Measurements from ENCODE around the gene CD3E. TPM values are rescaled to one million over a fixed set of nuclear protein-coding genes. Genes with fewer than 3 reads are reported as not detected.

The CD3E gene
- total RNA-seq, 1 donor from 2014 or later = not detected

- H3K9me3 Mint-ChIP-seq = no peaks in the 10 kb centered on the region
- H3K27me3 Mint-ChIP-seq (ENCODE audit: low read depth) = peaks cover 53% of the 10 kb centered on the region
- no peaks in the 10 kb centered on the region for H3K36me3 Mint-ChIP-seq (ENCODE audit: low read depth)
- no peak for TF ChIP-seq CTCF (conservative IDR thresholded peaks at IDR 0.05)
- no peaks in the 10 kb centered on the region for H3K4me1 Mint-ChIP-seq
- H3K4me3 Mint-ChIP-seq = no peak overlapping the region
- no peak overlapping the region for H3K27ac Mint-ChIP-seq (ENCODE audit: unreplicated experiment)
- DNase-seq (ENCODE audit: low read depth, low spot score) = no peak
Measured at GRCh38 chr11:118283037-118283636, 21.4 kb upstream of the CD3E start.

GRCh38 chr11:118283756-118284350 lies 20.7 kb upstream of the CD3E start:
- H3K4me3 Mint-ChIP-seq = no peak overlapping the region
- H3K4me1 Mint-ChIP-seq = no peaks in the 10 kb centered on the region
- no peaks in the 10 kb centered on the region for H3K36me3 Mint-ChIP-seq (ENCODE audit: low read depth)

GRCh38 chr11:118286545-118286944 lies 18.0 kb upstream of the CD3E start:
- Mint-ChIP-seq H3K4me1 (no peaks in the 10 kb centered on the region), H3K4me3 (no peak overlapping the region), H3K27me3 (ENCODE audit: low read depth) (peaks cover 57% of the 10 kb centered on the region), H3K27ac (ENCODE audit: unreplicated experiment) (no peak overlapping the region), H3K9me3 (peaks cover 4% of the 10 kb centered on the region), H3K36me3 (ENCODE audit: low read depth) (peaks cover 2% of the 10 kb centered on the region)
- no peak for DNase-seq (ENCODE audit: low read depth, low spot score)
- no peak for TF ChIP-seq CTCF (conservative IDR thresholded peaks at IDR 0.05)

More at GRCh38 chr11:118283756-118284350, 20.7 kb upstream of the CD3E start:
- no peak for DNase-seq (ENCODE audit: low read depth, low spot score)
- Mint-ChIP-seq H3K9me3 (no peaks in the 10 kb centered on the region), H3K27me3 (ENCODE audit: low read depth) (peaks cover 50% of the 10 kb centered on the region), H3K27ac (ENCODE audit: unreplicated experiment) (no peak overlapping the region)
- TF ChIP-seq CTCF (conservative IDR thresholded peaks at IDR 0.05) = no peak

- Mint-ChIP-seq H3K36me3 (ENCODE audit: low read depth) (peaks cover 2% of the 10 kb centered on the region), H3K27me3 (ENCODE audit: low read depth) (peaks cover 60% of the 10 kb centered on the region), H3K4me3 (no peak overlapping the region), H3K4me1 (no peaks in the 10 kb centered on the region), H3K27ac (ENCODE audit: unreplicated experiment) (no peak overlapping the region), H3K9me3 (peaks cover 4% of the 10 kb centered on the region)
- TF ChIP-seq CTCF (conservative IDR thresholded peaks at IDR 0.05) = no peak
- DNase-seq (ENCODE audit: low read depth, low spot score) = no peak
Measured at GRCh38 chr11:118287006-118287405, 17.5 kb upstream of the CD3E start.

- H3K4me3 Mint-ChIP-seq = no peak overlapping the region
- TF ChIP-seq CTCF (conservative IDR thresholded peaks at IDR 0.05) = no peak
- H3K27ac Mint-ChIP-seq (ENCODE audit: unreplicated experiment) = no peak overlapping the region
- H3K4me1 Mint-ChIP-seq = no peaks in the 10 kb centered on the region
- DNase-seq (ENCODE audit: low read depth, low spot score) = no peak
- peaks cover 60% of the 10 kb centered on the region for H3K27me3 Mint-ChIP-seq (ENCODE audit: low read depth)
- peaks cover 2% of the 10 kb centered on the region for H3K36me3 Mint-ChIP-seq (ENCODE audit: low read depth)
- peaks cover 4% of the 10 kb centered on the region for H3K9me3 Mint-ChIP-seq
Measured at GRCh38 chr11:118289401-118289800, 15.1 kb upstream of the CD3E start.
